ENCODE results near the gene DLGAP1. TPM values are rescaled to one million over a fixed set of nuclear protein-coding genes. Genes with fewer than 3 reads are reported as not detected.

Gene DLGAP1
- total and polyA plus RNA-seq, 2 experiments from 2014 or later = 0.13 to 0.22 TPM

DNA sequence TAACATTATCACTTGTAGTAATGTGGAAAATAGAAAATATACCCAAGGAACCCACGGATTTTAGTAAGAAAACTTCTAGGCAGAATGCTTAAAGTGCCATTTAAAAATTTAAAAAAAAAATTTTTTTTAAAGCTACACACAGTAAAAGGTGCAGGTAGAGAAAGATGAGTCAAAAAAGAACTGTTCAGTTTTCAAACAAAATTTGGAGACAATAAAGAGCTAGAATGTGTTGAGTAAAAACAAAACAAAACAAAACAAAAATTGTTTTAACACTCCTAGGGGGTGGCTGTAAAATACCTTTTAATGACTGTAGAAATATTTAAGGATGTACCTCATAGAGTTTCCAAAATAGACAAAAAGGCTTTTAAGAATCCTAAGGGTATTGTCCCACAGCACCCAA lies 793.1 kb downstream of the DLGAP1 start:
- Histone ChIP-seq H3K36me3 (ENCODE audit: low read depth) (no peaks in the 10 kb centered on the region), H3K9me2 (ENCODE audit: insufficient read depth) (no peaks in the 10 kb centered on the region), H3F3A (ENCODE audit: insufficient read depth) (no peaks in the 10 kb centered on the region), H3K27me3 (replicated peaks; ENCODE audit: insufficient read depth) (no peaks in the 10 kb centered on the region), H3K27ac (no peak overlapping the region), H3K9ac (no peak overlapping the region), H3K79me2 (ENCODE audit: insufficient read depth) (no peaks in the 10 kb centered on the region), H3K4me3 (no peak overlapping the region), H3K4me2 (ENCODE audit: unreplicated experiment) (no peak overlapping the region), H3K4me1 (ENCODE audit: insufficient read depth) (peaks cover 9% of the 10 kb centered on the region; the same call in 1 of the 2 replicates), H4K20me1 (ENCODE audit: insufficient read depth) (no peaks in the 10 kb centered on the region), H2AFZ (no peak overlapping the region), H3K9me3 (ENCODE audit: low read depth) (no peaks in the 10 kb centered on the region)
- no peak for TF ChIP-seq EZH2phosphoT487 (IDR thresholded peaks at IDR 0.05; ENCODE audit: insufficient read depth, low read depth)
- DNase-seq = no peak
- WGBS, 2 experiments (ENCODE audit: low coverage in 1 of 2, low lambda C conversion rate in 2 of 2, missing lambda C conversion rate in 2 of 2) = 11 to 16% methylated on average over 1 of the region's 1 CpG
- in situ Hi-C loops (cut with MboI) = loop anchor here (10.0 kb wide), 2 partner anchors 67 to 207 kb away; partner anchors contain the start of gene TGIF1

DNA sequence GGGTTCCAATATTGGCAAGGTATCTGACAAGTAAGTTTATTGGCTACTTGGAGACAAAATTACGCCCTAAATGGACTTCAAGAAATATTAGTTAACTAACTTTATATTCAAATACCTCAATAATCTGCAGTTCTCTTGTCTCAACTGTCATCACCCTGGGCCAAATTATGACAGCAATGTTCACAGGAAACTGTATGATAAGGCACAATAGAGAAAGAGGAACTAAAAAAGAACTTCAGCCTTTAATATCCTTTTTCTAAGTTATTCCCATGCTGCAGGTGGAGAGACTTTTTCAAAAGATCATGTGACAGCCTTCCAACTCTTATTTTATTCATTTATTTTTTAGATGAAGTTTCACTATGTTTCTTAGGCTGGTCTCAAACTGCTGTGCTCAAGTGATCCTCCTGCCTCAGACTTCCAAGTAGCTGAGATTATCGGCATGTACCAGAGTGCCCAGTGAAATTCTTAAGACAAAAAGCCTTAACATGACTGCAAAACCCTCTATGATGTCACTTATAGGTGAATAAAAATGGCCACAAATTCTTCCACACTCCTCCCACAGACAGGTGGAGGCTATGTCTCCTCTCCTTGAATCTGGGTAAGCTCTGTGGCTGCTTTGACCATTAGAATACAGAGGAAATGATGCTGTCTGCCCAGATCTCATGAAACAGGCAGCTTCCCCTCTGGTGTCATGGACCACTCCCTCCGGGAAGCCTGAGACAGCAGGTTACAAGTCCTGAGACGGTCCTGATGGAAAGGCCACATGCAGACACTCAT lies 794.2 kb downstream of the DLGAP1 start:
- no peaks in the 10 kb centered on the region for H3K27me3 ChIP-seq (replicated peaks; ENCODE audit: insufficient read depth)
- 95% methylated on average over 4 of the region's 4 CpGs for WGBS, 2 experiments (ENCODE audit: low coverage in 1 of 2, low lambda C conversion rate in 2 of 2, missing lambda C conversion rate in 2 of 2)
- H4K20me1 ChIP-seq (ENCODE audit: insufficient read depth) = no peaks in the 10 kb centered on the region
- TF ChIP-seq EZH2 (IDR thresholded peaks at IDR 0.05; ENCODE audit: insufficient read depth, poor library complexity, severe bottlenecking) (no peak), EZH2phosphoT487 (IDR thresholded peaks at IDR 0.05; ENCODE audit: insufficient read depth, low read depth) (no peak)
- in situ Hi-C loops (cut with MboI) = loop anchor here (10.0 kb wide), 2 partner anchors 66 to 206 kb away; partner anchors contain the start of gene TGIF1
- no peak overlapping the region for H2AFZ ChIP-seq
- no peaks in the 10 kb centered on the region for H3K9me3 ChIP-seq (ENCODE audit: low read depth)
- peaks cover 7% of the 10 kb centered on the region; the same call in 1 of the 2 replicates for H3K4me1 ChIP-seq (ENCODE audit: insufficient read depth)
- H3K27ac ChIP-seq = no peak overlapping the region
- H3K4me3 ChIP-seq = no peak overlapping the region
- no peaks in the 10 kb centered on the region for H3K79me2 ChIP-seq (ENCODE audit: insufficient read depth)
- no peak overlapping the region for H3K4me2 ChIP-seq (ENCODE audit: unreplicated experiment)
- H3K9me2 ChIP-seq (ENCODE audit: insufficient read depth) = no peaks in the 10 kb centered on the region
- H3K36me3 ChIP-seq (ENCODE audit: low read depth) = no peaks in the 10 kb centered on the region
- no peak overlapping the region for H3K9ac ChIP-seq
- H3F3A ChIP-seq (ENCODE audit: insufficient read depth) = no peaks in the 10 kb centered on the region
- no peak for DNase-seq

DNA sequence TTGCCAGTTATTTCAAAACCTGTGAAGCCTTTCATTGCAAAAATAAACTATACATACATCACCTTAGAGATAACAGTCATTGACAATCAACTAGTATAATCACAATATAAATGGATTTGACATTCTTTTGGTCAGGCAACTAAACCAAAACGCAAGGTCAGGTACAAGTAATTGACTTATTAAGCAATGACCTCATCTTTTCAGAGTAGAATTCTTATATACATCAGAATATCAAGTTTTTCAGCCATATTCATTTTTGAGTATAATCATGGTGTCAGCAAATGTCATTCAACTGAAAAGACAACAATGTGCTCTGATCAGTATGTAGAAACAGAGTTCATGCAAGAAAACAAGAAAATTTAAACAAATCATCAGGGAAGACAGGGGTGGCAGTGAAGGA lies 796.6 kb downstream of the DLGAP1 start:
- H2AFZ ChIP-seq = no peak overlapping the region
- in situ Hi-C loops (cut with MboI) = no loop called here
- no peaks in the 10 kb centered on the region for H3K79me2 ChIP-seq (ENCODE audit: insufficient read depth)
- H3K27me3 ChIP-seq (replicated peaks; ENCODE audit: insufficient read depth) = no peaks in the 10 kb centered on the region
- TF ChIP-seq EZH2 (IDR thresholded peaks at IDR 0.05; ENCODE audit: insufficient read depth, poor library complexity, severe bottlenecking) (no peak), EZH2phosphoT487 (IDR thresholded peaks at IDR 0.05; ENCODE audit: insufficient read depth, low read depth) (no peak)
- no peak for DNase-seq
- no peak overlapping the region for H3K27ac ChIP-seq
- no peak overlapping the region for H3K9ac ChIP-seq
- 93% methylated on average over 1 of the region's 1 CpG for WGBS, 2 experiments (ENCODE audit: low coverage in 1 of 2, low lambda C conversion rate in 2 of 2, missing lambda C conversion rate in 2 of 2)
- H4K20me1 ChIP-seq (ENCODE audit: insufficient read depth) = no peaks in the 10 kb centered on the region
- no peaks in the 10 kb centered on the region for H3F3A ChIP-seq (ENCODE audit: insufficient read depth)
- H3K9me2 ChIP-seq (ENCODE audit: insufficient read depth) = no peaks in the 10 kb centered on the region
- no peaks in the 10 kb centered on the region for H3K4me1 ChIP-seq (ENCODE audit: insufficient read depth)
- H3K4me3 ChIP-seq = no peak overlapping the region
- H3K9me3 ChIP-seq (ENCODE audit: low read depth) = no peaks in the 10 kb centered on the region
- H3K4me2 ChIP-seq (ENCODE audit: unreplicated experiment) = no peak overlapping the region
- no peaks in the 10 kb centered on the region for H3K36me3 ChIP-seq (ENCODE audit: low read depth)

DNA sequence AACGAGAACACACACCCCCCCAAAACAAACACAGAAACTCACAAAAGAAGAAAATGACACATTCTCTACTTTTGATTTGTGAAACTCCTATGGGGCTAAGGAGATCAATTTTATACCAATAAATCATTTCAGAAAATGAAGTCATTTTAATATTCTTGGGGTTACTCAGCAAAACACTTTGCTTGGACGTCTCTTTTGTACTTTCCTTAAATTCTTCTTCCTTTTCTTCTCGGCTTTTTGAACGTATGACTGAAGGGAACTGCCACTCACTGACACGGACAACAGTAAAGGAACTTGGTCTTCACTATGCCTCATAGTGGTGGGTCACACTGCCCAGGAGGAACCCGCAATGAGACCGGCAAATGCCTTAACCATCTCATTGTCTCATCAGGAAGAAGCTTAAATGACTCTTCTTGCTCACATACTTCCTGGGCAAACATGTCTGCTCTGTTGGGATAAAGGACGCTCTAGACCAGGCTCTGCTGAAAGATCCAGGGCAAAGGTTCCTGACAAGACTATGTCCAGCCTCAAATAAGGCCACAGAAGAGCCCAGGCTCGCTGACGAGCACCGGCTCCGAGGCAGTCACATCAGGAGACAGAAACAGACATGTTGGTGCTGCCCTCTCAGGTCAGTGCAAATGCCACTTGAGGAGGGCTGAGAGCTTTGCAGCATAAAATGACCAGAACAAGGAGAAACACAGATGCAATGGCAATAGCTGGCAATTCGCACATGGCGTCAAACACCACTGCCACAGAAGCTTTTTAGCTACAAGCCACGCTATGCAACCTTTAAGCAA lies 799.7 kb downstream of the DLGAP1 start:
- Histone ChIP-seq H3K79me2 (ENCODE audit: insufficient read depth) (no peaks in the 10 kb centered on the region), H3K9ac (no peak overlapping the region), H4K20me1 (ENCODE audit: insufficient read depth) (no peaks in the 10 kb centered on the region), H3K27ac (no peak overlapping the region), H3K4me3 (no peak overlapping the region), H3K4me1 (ENCODE audit: insufficient read depth) (peaks cover 19% of the 10 kb centered on the region), H3K9me2 (ENCODE audit: insufficient read depth) (no peaks in the 10 kb centered on the region), H3K9me3 (ENCODE audit: low read depth) (no peaks in the 10 kb centered on the region), H2AFZ (peak overlapping the region; percentile 18; the same call in 1 of the 2 replicates), H3K27me3 (replicated peaks; ENCODE audit: insufficient read depth) (no peaks in the 10 kb centered on the region), H3K36me3 (ENCODE audit: low read depth) (no peaks in the 10 kb centered on the region), H3F3A (ENCODE audit: insufficient read depth) (peaks cover 11% of the 10 kb centered on the region), H3K4me2 (ENCODE audit: unreplicated experiment) (no peak overlapping the region)
- no peak for DNase-seq
- TF ChIP-seq EZH2phosphoT487 (IDR thresholded peaks at IDR 0.05; ENCODE audit: insufficient read depth, low read depth) (no peak), EZH2 (IDR thresholded peaks at IDR 0.05; ENCODE audit: insufficient read depth, poor library complexity, severe bottlenecking) (no peak)
- 86 to 89% methylated on average over 15 of the region's 15 CpGs for WGBS, 2 experiments (ENCODE audit: low coverage in 1 of 2, low lambda C conversion rate in 2 of 2, missing lambda C conversion rate in 2 of 2)
- in situ Hi-C loops (cut with MboI) = no loop called here
